ENCODE measurements around the gene KRT84.

Gene KRT84

DNA sequence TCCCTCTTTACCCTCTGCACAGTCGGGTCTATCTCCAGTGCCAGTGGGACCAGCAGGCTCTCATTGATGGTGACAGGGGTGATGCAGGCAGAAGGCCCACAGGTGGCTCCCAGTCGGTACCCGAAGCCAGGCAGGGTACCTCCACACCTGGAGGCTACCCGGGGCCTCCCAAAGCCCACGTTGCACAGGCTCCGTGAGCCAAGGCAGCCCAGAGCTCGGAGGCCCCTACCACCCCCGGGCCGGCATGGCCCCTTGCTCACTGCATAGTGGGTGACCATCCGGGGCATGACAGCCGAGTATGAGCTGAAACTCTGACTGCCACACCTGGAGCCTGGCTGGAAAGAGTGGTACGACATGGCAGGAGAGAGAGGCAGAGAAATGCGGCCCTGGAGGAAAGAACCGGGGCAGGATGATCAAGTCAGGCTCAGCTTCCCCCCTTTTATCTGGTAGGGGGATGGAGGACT is 20.5 kb upstream of the KRT84 start, which contains the start of gene KRT82:
TSS of gene KRT82 (minus strand) at position 414 of the 464 bp plus-strand sequence. CDS start at position 356, 58 bp downstream.
- no peaks in the 10 kb centered on the region for H3K27me3 ChIP-seq (ENCODE audit: insufficient read depth, low read length, poor library complexity, severe bottlenecking)
- H3K9me3 ChIP-seq (ENCODE audit: insufficient read depth, low read depth, low read length) = no peaks in the 10 kb centered on the region
- no peaks in the 10 kb centered on the region for H3K9me2 ChIP-seq (replicated peaks; ENCODE audit: low read depth, low read length)
- no peaks in the 10 kb centered on the region for H3F3A ChIP-seq (ENCODE audit: low read depth)
- no peak within 1 kb of the TSS for H3K4me2 ChIP-seq (ENCODE audit: low read depth, low read length, poor library complexity, severe bottlenecking)
- H3K79me2 ChIP-seq (ENCODE audit: insufficient read depth, low read length) = no peaks in the 10 kb centered on the region
- H3K36me3 ChIP-seq (ENCODE audit: insufficient read depth, low read length) = no peaks in the 10 kb centered on the region
- no peaks in the 10 kb centered on the region for H3K4me1 ChIP-seq (ENCODE audit: insufficient read depth, low read length, poor library complexity, severe bottlenecking)
- no peak within 1 kb of the TSS for H3K9ac ChIP-seq (ENCODE audit: low read depth, low read length, poor library complexity, severe bottlenecking)
- no peak within 1 kb of the TSS for H3K4me3 ChIP-seq (ENCODE audit: low read length, poor library complexity, severe bottlenecking)
- no peak within 1 kb of the TSS for H2AFZ ChIP-seq (ENCODE audit: low read length)
- H4K20me1 ChIP-seq (ENCODE audit: insufficient read depth, low read length, poor library complexity, severe bottlenecking) = no peaks in the 10 kb centered on the region
- TF ChIP-seq, protein P1, sequence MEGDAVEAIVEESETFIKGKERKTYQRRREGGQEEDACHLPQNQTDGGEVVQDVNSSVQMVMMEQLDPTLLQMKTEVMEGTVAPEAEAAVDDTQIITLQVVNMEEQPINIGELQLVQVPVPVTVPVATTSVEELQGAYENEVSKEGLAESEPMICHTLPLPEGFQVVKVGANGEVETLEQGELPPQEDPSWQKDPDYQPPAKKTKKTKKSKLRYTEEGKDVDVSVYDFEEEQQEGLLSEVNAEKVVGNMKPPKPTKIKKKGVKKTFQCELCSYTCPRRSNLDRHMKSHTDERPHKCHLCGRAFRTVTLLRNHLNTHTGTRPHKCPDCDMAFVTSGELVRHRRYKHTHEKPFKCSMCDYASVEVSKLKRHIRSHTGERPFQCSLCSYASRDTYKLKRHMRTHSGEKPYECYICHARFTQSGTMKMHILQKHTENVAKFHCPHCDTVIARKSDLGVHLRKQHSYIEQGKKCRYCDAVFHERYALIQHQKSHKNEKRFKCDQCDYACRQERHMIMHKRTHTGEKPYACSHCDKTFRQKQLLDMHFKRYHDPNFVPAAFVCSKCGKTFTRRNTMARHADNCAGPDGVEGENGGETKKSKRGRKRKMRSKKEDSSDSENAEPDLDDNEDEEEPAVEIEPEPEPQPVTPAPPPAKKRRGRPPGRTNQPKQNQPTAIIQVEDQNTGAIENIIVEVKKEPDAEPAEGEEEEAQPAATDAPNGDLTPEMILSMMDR (conservative IDR thresholded peaks at IDR 0.05; ENCODE audit: low read length) = no peak
- TF ChIP-seq EZH2phosphoT487 (IDR thresholded peaks at IDR 0.05; ENCODE audit: borderline replicate concordance) = no peak

DNA sequence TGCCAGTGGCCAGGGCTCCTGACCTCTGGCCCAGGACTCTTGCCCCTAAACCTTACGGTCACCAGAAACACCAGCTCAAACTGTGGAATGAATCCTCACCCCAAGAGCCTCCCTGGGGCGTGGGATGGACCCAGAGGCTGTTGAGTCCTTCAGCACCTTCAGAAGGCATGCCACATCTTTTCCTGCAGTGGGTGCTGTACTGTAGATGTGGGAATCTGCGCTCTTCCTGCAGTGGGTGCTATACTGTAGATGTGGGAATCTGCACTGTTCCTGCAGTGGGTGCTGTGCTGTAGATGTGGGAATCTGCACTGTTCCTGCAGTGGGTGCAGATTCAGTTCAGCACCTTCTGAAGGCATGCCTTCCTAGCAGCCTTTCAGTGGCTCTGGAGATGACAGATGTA is 19.5 kb upstream of the KRT84 start:
- Histone ChIP-seq H3K9ac (ENCODE audit: low read depth, low read length, poor library complexity, severe bottlenecking) (no peak overlapping the region), H3K4me3 (ENCODE audit: low read length, poor library complexity, severe bottlenecking) (no peak overlapping the region)
- no peak for TF ChIP-seq EZH2phosphoT487 (IDR thresholded peaks at IDR 0.05; ENCODE audit: borderline replicate concordance)
- TF ChIP-seq, protein P1 (conservative IDR thresholded peaks at IDR 0.05; ENCODE audit: low read length) = no peak

DNA sequence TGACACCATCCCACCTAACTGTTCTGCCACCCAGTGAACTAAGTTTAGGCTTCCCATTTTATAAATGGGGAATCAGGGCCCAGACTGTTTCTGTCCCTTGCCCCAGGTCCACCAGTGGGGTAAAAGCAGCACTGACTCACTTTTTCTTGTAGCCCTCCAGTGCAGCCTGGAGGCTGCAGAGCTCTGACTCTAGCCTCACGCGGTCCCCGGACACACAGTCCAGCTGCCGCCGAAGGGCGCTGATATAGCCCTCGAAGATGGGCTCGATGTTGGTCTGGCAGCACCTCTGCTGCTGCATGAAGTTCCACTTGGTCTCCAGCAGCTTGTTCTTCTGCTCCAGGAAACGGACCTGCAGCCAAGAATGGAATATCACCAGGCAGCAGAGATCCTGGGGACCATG is 18.1 kb upstream of the KRT84 start:
- H4K20me1 ChIP-seq (ENCODE audit: insufficient read depth, low read length, poor library complexity, severe bottlenecking) = no peaks in the 10 kb centered on the region
- no peaks in the 10 kb centered on the region for H3K79me2 ChIP-seq (ENCODE audit: insufficient read depth, low read length)
- no peak overlapping the region for H3K4me2 ChIP-seq (ENCODE audit: low read depth, low read length, poor library complexity, severe bottlenecking)
- H3F3A ChIP-seq (ENCODE audit: low read depth) = no peaks in the 10 kb centered on the region
- no peaks in the 10 kb centered on the region for H3K9me3 ChIP-seq (ENCODE audit: insufficient read depth, low read depth, low read length)
- TF ChIP-seq, protein P1 (conservative IDR thresholded peaks at IDR 0.05; ENCODE audit: low read length) = no peak
- no peak for TF ChIP-seq EZH2phosphoT487 (IDR thresholded peaks at IDR 0.05; ENCODE audit: borderline replicate concordance)
- H3K4me3 ChIP-seq (ENCODE audit: low read length, poor library complexity, severe bottlenecking) = no peak overlapping the region
- H3K27me3 ChIP-seq (ENCODE audit: insufficient read depth, low read length, poor library complexity, severe bottlenecking) = no peaks in the 10 kb centered on the region
- no peaks in the 10 kb centered on the region for H3K4me1 ChIP-seq (ENCODE audit: insufficient read depth, low read length, poor library complexity, severe bottlenecking)
- no peaks in the 10 kb centered on the region for H3K9me2 ChIP-seq (replicated peaks; ENCODE audit: low read depth, low read length)
- no peak overlapping the region for H2AFZ ChIP-seq (ENCODE audit: low read length)
- no peak overlapping the region for H3K9ac ChIP-seq (ENCODE audit: low read depth, low read length, poor library complexity, severe bottlenecking)
- no peaks in the 10 kb centered on the region for H3K36me3 ChIP-seq (ENCODE audit: insufficient read depth, low read length)

More for the DNA sequence above, 19.5 kb upstream of the KRT84 start:
- no peaks in the 10 kb centered on the region for H3K27me3 ChIP-seq (ENCODE audit: insufficient read depth, low read length, poor library complexity, severe bottlenecking)
- no peaks in the 10 kb centered on the region for H3K79me2 ChIP-seq (ENCODE audit: insufficient read depth, low read length)
- no peaks in the 10 kb centered on the region for H3K9me2 ChIP-seq (replicated peaks; ENCODE audit: low read depth, low read length)
- no peak overlapping the region for H2AFZ ChIP-seq (ENCODE audit: low read length)
- H4K20me1 ChIP-seq (ENCODE audit: insufficient read depth, low read length, poor library complexity, severe bottlenecking) = no peaks in the 10 kb centered on the region
- no peak overlapping the region for H3K4me2 ChIP-seq (ENCODE audit: low read depth, low read length, poor library complexity, severe bottlenecking)
- no peaks in the 10 kb centered on the region for H3F3A ChIP-seq (ENCODE audit: low read depth)
- no peaks in the 10 kb centered on the region for H3K36me3 ChIP-seq (ENCODE audit: insufficient read depth, low read length)
- no peaks in the 10 kb centered on the region for H3K9me3 ChIP-seq (ENCODE audit: insufficient read depth, low read depth, low read length)
- no peaks in the 10 kb centered on the region for H3K4me1 ChIP-seq (ENCODE audit: insufficient read depth, low read length, poor library complexity, severe bottlenecking)
